A549 (cell line): ENCODE data around the gene TCF12.

ENCODE experiments used
- CBX2 ChIP-seq: fragments of 200-600 bp; sonication (generic); IDR thresholded peaks from 2 replicates; pipeline ENCODE4 v1.6.1; 2016; ENCODE audit warnings: low read depth, mild to moderate bottlenecking, borderline replicate concordance
- CHD2 ChIP-seq: fragments of 150-350 bp; IDR thresholded peaks from 2 replicates; pipeline ENCODE4 v1.6.1; 2014; ENCODE audit warnings: low read length; ENCODE audit not compliant: partially characterized antibody
- CTCF ChIP-seq: fragments of >200 bp; sonication (Bioruptor Twin); formaldehyde crosslinking; IDR thresholded peaks from 3 replicates; pipeline ENCODE4 v1.5.1; 2016
- ESRRA ChIP-seq: fragments of 150-350 bp; IDR thresholded peaks from 2 replicates; pipeline ENCODE4 v1.6.1; 2014; ENCODE audit warnings: mild to moderate bottlenecking, low read length, borderline replicate concordance
- HOXA7 ChIP-seq: fragments of 250-450 bp; sonication (Bioruptor Pico); IDR thresholded peaks from 2 replicates; pipeline ENCODE4 v1.5.0; 2020; ENCODE audit warnings: mild to moderate bottlenecking, moderate library complexity
- POLR2A ChIP-seq: IDR thresholded peaks from 2 replicates; pipeline ENCODE4 v1.6.1; 2012; ENCODE audit warnings: mild to moderate bottlenecking, low read length
- USF2 ChIP-seq: fragments of 450-650 bp; IDR thresholded peaks from 2 replicates; pipeline ENCODE4 v1.6.1; 2014; ENCODE audit warnings: antibody characterized with exemption
- ZFP36 ChIP-seq: fragments of 450-650 bp; IDR thresholded peaks from 2 replicates; pipeline ENCODE4 v1.6.1; 2014; ENCODE audit warnings: borderline replicate concordance; ENCODE audit not compliant: partially characterized antibody
- TF ChIP-seq, protein P1 (sequence below): fragments of 200-600 bp; sonication (generic); IDR thresholded peaks from 2 replicates; pipeline ENCODE4 v1.6.1; 2016; ENCODE audit warnings: antibody characterized with exemption, mild to moderate bottlenecking, moderate library complexity

GRCh38 chr15:57148262-57148661, 229.8 kb downstream of the TCF12 start:
- TF ChIP-seq CTCF (no peak), ZFP36 (no peak), ESRRA (no peak), HOXA7 (no peak), USF2 (no peak), CBX2 (no peak), CHD2 (no peak), POLR2A (no peak)
- TF ChIP-seq, protein P1, sequence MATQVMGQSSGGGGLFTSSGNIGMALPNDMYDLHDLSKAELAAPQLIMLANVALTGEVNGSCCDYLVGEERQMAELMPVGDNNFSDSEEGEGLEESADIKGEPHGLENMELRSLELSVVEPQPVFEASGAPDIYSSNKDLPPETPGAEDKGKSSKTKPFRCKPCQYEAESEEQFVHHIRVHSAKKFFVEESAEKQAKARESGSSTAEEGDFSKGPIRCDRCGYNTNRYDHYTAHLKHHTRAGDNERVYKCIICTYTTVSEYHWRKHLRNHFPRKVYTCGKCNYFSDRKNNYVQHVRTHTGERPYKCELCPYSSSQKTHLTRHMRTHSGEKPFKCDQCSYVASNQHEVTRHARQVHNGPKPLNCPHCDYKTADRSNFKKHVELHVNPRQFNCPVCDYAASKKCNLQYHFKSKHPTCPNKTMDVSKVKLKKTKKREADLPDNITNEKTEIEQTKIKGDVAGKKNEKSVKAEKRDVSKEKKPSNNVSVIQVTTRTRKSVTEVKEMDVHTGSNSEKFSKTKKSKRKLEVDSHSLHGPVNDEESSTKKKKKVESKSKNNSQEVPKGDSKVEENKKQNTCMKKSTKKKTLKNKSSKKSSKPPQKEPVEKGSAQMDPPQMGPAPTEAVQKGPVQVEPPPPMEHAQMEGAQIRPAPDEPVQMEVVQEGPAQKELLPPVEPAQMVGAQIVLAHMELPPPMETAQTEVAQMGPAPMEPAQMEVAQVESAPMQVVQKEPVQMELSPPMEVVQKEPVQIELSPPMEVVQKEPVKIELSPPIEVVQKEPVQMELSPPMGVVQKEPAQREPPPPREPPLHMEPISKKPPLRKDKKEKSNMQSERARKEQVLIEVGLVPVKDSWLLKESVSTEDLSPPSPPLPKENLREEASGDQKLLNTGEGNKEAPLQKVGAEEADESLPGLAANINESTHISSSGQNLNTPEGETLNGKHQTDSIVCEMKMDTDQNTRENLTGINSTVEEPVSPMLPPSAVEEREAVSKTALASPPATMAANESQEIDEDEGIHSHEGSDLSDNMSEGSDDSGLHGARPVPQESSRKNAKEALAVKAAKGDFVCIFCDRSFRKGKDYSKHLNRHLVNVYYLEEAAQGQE, result no peak
